Mesenchymal stem cell (in vitro differentiated cells and primary cell): ENCODE measurements around the gene NCR2.
A peak's percentile ranks its signal among the peaks of the same experiment; 100 is the strongest.

Experiments used
- DNase-seq: peaks from one replicate; pipeline ENCODE4 v3.0.0-alpha.2; 2013
- H2AFZ ChIP-seq: one replicate; pipeline ENCODE4 v1.6.1; 2013; ENCODE audit warnings: low read depth, mild to moderate bottlenecking, control low read depth, inconsistent platforms, low read length, moderate library complexity
- H2AK5ac ChIP-seq: 2 replicates; pipeline ENCODE4 v1.6.1; 2013; ENCODE audit warnings: low read length, moderate library complexity, mild to moderate bottlenecking, inconsistent platforms; ENCODE audit not compliant: severe bottlenecking
- H2BK120ac ChIP-seq: one replicate; pipeline ENCODE4 v1.6.1; 2013; ENCODE audit warnings: low read depth, mild to moderate bottlenecking, inconsistent platforms, low read length, moderate library complexity
- H2BK12ac ChIP-seq, 2 experiments: one replicate each; pipeline ENCODE4 v1.6.1; 2013; ENCODE audit warnings: inconsistent platforms in 2 of 2, low read length in 2 of 2, mild to moderate bottlenecking in 2 of 2, moderate library complexity in 2 of 2, control low read depth in 1 of 2
- H2BK15ac ChIP-seq: one replicate; pipeline ENCODE4 v1.6.1; 2013; ENCODE audit warnings: mild to moderate bottlenecking, low read depth, inconsistent platforms; ENCODE audit not compliant: poor library complexity, severe bottlenecking
- H2BK5ac ChIP-seq: 2 replicates; pipeline ENCODE4 v1.6.1; 2013; ENCODE audit warnings: low read depth, mild to moderate bottlenecking, low read length, control low read depth, inconsistent platforms; ENCODE audit not compliant: poor library complexity, severe bottlenecking
- H3K14ac ChIP-seq, 2 experiments: one replicate each; pipeline ENCODE4 v1.6.1; 2013; ENCODE audit warnings: inconsistent platforms in 2 of 2, low read length in 2 of 2, control low read depth in 1 of 2, mild to moderate bottlenecking in 1 of 2, moderate library complexity in 1 of 2
- H3K18ac ChIP-seq, 2 experiments: one replicate each; pipeline ENCODE4 v1.6.1; 2013; ENCODE audit warnings: inconsistent platforms in 2 of 2, low read length in 2 of 2, control low read depth in 1 of 2, low read depth in 1 of 2, mild to moderate bottlenecking in 1 of 2
- H3K23ac ChIP-seq, 2 experiments: one replicate each; pipeline ENCODE4 v1.6.1; 2013; ENCODE audit warnings: inconsistent platforms in 2 of 2, low read length in 2 of 2, mild to moderate bottlenecking in 2 of 2, moderate library complexity in 2 of 2, control low read depth in 1 of 2
- H3K27ac ChIP-seq: 2 replicates; pipeline ENCODE4 v1.5.1; 2013; ENCODE audit warnings: mild to moderate bottlenecking, moderate library complexity, low read length, control low read depth, inconsistent platforms; ENCODE audit not compliant: poor library complexity, severe bottlenecking
- H3K27me3 ChIP-seq, 2 experiments: 2 replicates each; pipeline versions ENCODE4 v1.6.1 to v1.7.0; 2013; ENCODE audit warnings: low read length in 2 of 2, mild to moderate bottlenecking in 2 of 2, moderate library complexity in 2 of 2, control low read depth in 1 of 2, inconsistent platforms in 1 of 2; ENCODE audit not compliant: control insufficient read depth in 1 of 2, insufficient read depth in 1 of 2
- H3K36me3 ChIP-seq, 2 experiments: 2 replicates each; pipeline versions ENCODE4 v1.6.1 to v1.7.0; 2013; ENCODE audit warnings: low read length in 2 of 2, control low read depth in 1 of 2, inconsistent platforms in 1 of 2, low read depth in 1 of 2, mild to moderate bottlenecking in 1 of 2; ENCODE audit not compliant: insufficient read depth in 2 of 2, control insufficient read depth in 1 of 2
- H3K4ac ChIP-seq, 2 experiments: one replicate each; pipeline ENCODE4 v1.6.1; 2013; ENCODE audit warnings: inconsistent platforms in 2 of 2, low read length in 2 of 2, mild to moderate bottlenecking in 2 of 2, moderate library complexity in 2 of 2, control low read depth in 1 of 2, low read depth in 1 of 2
- H3K4me1 ChIP-seq: 2 replicates; pipeline ENCODE4 v1.6.1; 2013; ENCODE audit warnings: low read depth, low read length, control low read depth; ENCODE audit not compliant: control insufficient read depth, insufficient read depth
- H3K4me2 ChIP-seq: 2 replicates; pipeline ENCODE4 v1.6.1; 2013; ENCODE audit warnings: low read length, mild to moderate bottlenecking, inconsistent platforms; ENCODE audit not compliant: poor library complexity, severe bottlenecking
- H3K4me3 ChIP-seq, 2 experiments: 2 replicates each; pipeline versions ENCODE4 v1.5.1 to v1.7.0; 2013; ENCODE audit warnings: low read length in 2 of 2, mild to moderate bottlenecking in 2 of 2, control low read depth in 1 of 2, low read depth in 1 of 2; ENCODE audit not compliant: insufficient read depth in 1 of 2
- H3K79me1 ChIP-seq: replicated peaks from 2 replicates; pipeline ENCODE4 v1.6.1; 2013; ENCODE audit warnings: mild to moderate bottlenecking, control low read depth, low read length, inconsistent platforms; ENCODE audit not compliant: poor library complexity, severe bottlenecking
- H3K9ac ChIP-seq: 2 replicates; pipeline ENCODE4 v1.7.0; 2013; ENCODE audit warnings: mild to moderate bottlenecking, low read length, moderate library complexity
- H3K9me3 ChIP-seq: 2 replicates; pipeline ENCODE4 v1.7.0; 2013; ENCODE audit warnings: mild to moderate bottlenecking, low read length; ENCODE audit not compliant: control insufficient read depth
- H4K8ac ChIP-seq: one replicate; pipeline ENCODE4 v1.6.1; 2013; ENCODE audit warnings: inconsistent platforms, mild to moderate bottlenecking, low read length, moderate library complexity
- H4K91ac ChIP-seq: one replicate; pipeline ENCODE4 v1.6.1; 2013; ENCODE audit warnings: mild to moderate bottlenecking, low read length, inconsistent platforms
- WGBS: methylation state at CpG from one replicate; pipeline ENCODE4 v1.1.7; 2013; ENCODE audit warnings: mixed read lengths; 5-methylcytosine and 5-hydroxymethylcytosine counted together

Gene NCR2

GRCh38 chr6:41366150-41366549 is 30.7 kb downstream of the NCR2 start:
- Histone ChIP-seq H3K4ac (no peak overlapping the region), H3K27ac (no peak overlapping the region), H3K23ac (no peak overlapping the region), H2BK12ac (no peak overlapping the region), H2BK15ac (no peak overlapping the region), H3K9me3 (peaks cover 20% of the 10 kb centered on the region), H3K79me1 (no peaks in the 10 kb centered on the region), H3K4me3 (no peak overlapping the region), H4K8ac (no peak overlapping the region), H2AK5ac (no peak overlapping the region), H3K4me2 (no peak overlapping the region), H3K14ac (no peak overlapping the region), H2AFZ (no peak overlapping the region), H3K4me1 (peaks cover 3% of the 10 kb centered on the region), H3K18ac (no peak overlapping the region), H4K91ac (no peak overlapping the region), H3K36me3 (no peaks in the 10 kb centered on the region), H3K27me3 (peaks cover 32 to 66% of the 10 kb centered on the region in 2 experiments), H3K9ac (no peak overlapping the region), H2BK120ac (no peak overlapping the region), H2BK5ac (no peak overlapping the region)
- no peak for DNase-seq
- 79% methylated on average over 7 of the region's 7 CpGs for WGBS

- Histone ChIP-seq H3K14ac (no peak overlapping the region), H3K27me3 (peaks cover 41 to 76% of the 10 kb centered on the region in 2 experiments)
- no peak for DNase-seq
Observed at GRCh38 chr6:41367061-41367460, 31.7 kb downstream of the NCR2 start.

GRCh38 chr6:41367700-41368099 is 32.3 kb downstream of the NCR2 start:
- Histone ChIP-seq H3K23ac (no peak overlapping the region), H2BK120ac (no peak overlapping the region), H3K27ac (no peak overlapping the region), H3K4me1 (peaks cover 19% of the 10 kb centered on the region), H3K14ac (no peak overlapping the region), H2BK5ac (no peak overlapping the region), H4K8ac (no peak overlapping the region), H2AFZ (no peak overlapping the region), H2BK15ac (no peak overlapping the region), H3K4ac (no peak overlapping the region), H3K27me3 (peaks cover 48 to 82% of the 10 kb centered on the region in 2 experiments), H3K4me2 (no peak overlapping the region), H3K9ac (no peak overlapping the region), H3K36me3 (no peaks in the 10 kb centered on the region), H2BK12ac (no peak overlapping the region), H2AK5ac (no peak overlapping the region), H3K18ac (no peak overlapping the region), H3K4me3 (no peak overlapping the region), H3K79me1 (no peaks in the 10 kb centered on the region), H4K91ac (no peak overlapping the region), H3K9me3 (peaks cover 6% of the 10 kb centered on the region)
- DNase-seq: peak; percentile 75
- 7% methylated on average over 1 of the region's 2 CpGs for WGBS

More at GRCh38 chr6:41367061-41367460, 31.7 kb downstream of the NCR2 start:
- no peaks in the 10 kb centered on the region for H3K79me1 ChIP-seq
- H2BK12ac ChIP-seq: no peak overlapping the region
- H3K9ac ChIP-seq: no peak overlapping the region
- H4K8ac ChIP-seq: no peak overlapping the region
- H2BK15ac ChIP-seq: no peak overlapping the region
- peaks cover 13% of the 10 kb centered on the region for H3K4me1 ChIP-seq
- H2BK5ac ChIP-seq: no peak overlapping the region
- no peak overlapping the region for H2AK5ac ChIP-seq
- no peak overlapping the region for H2BK120ac ChIP-seq
- no peak overlapping the region for H3K23ac ChIP-seq
- peaks cover 11% of the 10 kb centered on the region for H3K9me3 ChIP-seq
- H3K4me3 ChIP-seq: no peak overlapping the region
- no peak overlapping the region for H3K4ac ChIP-seq
- no peak overlapping the region for H3K27ac ChIP-seq
- H3K4me2 ChIP-seq: no peak overlapping the region
- no peak overlapping the region for H3K18ac ChIP-seq
- no peak overlapping the region for H4K91ac ChIP-seq
- H2AFZ ChIP-seq: no peak overlapping the region
- H3K36me3 ChIP-seq: no peaks in the 10 kb centered on the region
- WGBS: 97% methylated on average over 3 of the region's 3 CpGs

GRCh38 chr6:41370488-41371111 is 35.2 kb downstream of the NCR2 start:
- Histone ChIP-seq H2BK12ac (no peak overlapping the region), H3K27me3 (peaks cover 74 to 94% of the 10 kb centered on the region in 2 experiments), H2AK5ac (no peak overlapping the region), H3K36me3 (no peaks in the 10 kb centered on the region), H4K91ac (no peak overlapping the region), H3K14ac (no peak overlapping the region), H3K9me3 (no peaks in the 10 kb centered on the region), H3K9ac (no peak overlapping the region), H2BK15ac (no peak overlapping the region), H3K4ac (no peak overlapping the region), H3K4me3 (no peak overlapping the region), H3K23ac (no peak overlapping the region), H3K4me1 (peaks cover 42% of the 10 kb centered on the region), H2BK5ac (no peak overlapping the region), H3K18ac (no peak overlapping the region), H3K27ac (no peak overlapping the region), H3K79me1 (no peaks in the 10 kb centered on the region), H2AFZ (no peak overlapping the region), H2BK120ac (no peak overlapping the region), H3K4me2 (no peak overlapping the region), H4K8ac (no peak overlapping the region)
- 17% methylated on average over 6 of the region's 6 CpGs for WGBS
- DNase-seq: no peak
